NCI-H187 treated with DMSO at 0.1 percent for 48 hours (cell line): ENCODE results near the gene NSMCE3.
"Not testable (repeated sequence)": the region's sequence is repeated elsewhere in the genome, so short reads cannot be mapped to it uniquely, and the experiment has no call there.

ENCODE experiments used
- DNase-seq: peaks from one replicate; lab custom pipeline; 2025; lab: John Stamatoyannopoulos, UW

NSMCE3 gene

GRCh38 chr15:29270169-29270955 is 740 bp upstream of the NSMCE3 start:
- no peak for DNase-seq

GRCh38 chr15:29268706-29269484 is 727 bp downstream of the NSMCE3 start:
- DNase-seq, result no peak

GRCh38 chr15:29266052-29266582 is 3.5 kb downstream of the NSMCE3 start:
- no peak for DNase-seq

- no peak for DNase-seq
These were observed 6.3 kb downstream of the NSMCE3 start for GRCh38 chr15:29263289-29263688.

- no peak for DNase-seq
These were observed 6.9 kb downstream of the NSMCE3 start for GRCh38 chr15:29262738-29263137.

GRCh38 chr15:29260896-29261295 is 8.7 kb downstream of the NSMCE3 start:
- no peak for DNase-seq

GRCh38 chr15:29259233-29259632 is 10.4 kb downstream of the NSMCE3 start:
- DNase-seq, result no peak

- no peak for DNase-seq
These were observed 17.4 kb downstream of the NSMCE3 start for GRCh38 chr15:29252234-29252633.

GRCh38 chr15:29244544-29244943 is 25.1 kb downstream of the NSMCE3 start:
- no peak for DNase-seq

- no peak for DNase-seq
These were observed 25.5 kb downstream of the NSMCE3 start for GRCh38 chr15:29244123-29244522.

GRCh38 chr15:29242456-29243242 is 27.0 kb downstream of the NSMCE3 start:
- no peak for DNase-seq

- no peak for DNase-seq
These were observed 28.4 kb downstream of the NSMCE3 start for GRCh38 chr15:29241207-29241606.

GRCh38 chr15:29239395-29239794 is 30.2 kb downstream of the NSMCE3 start:
- DNase-seq, result no peak

GRCh38 chr15:29233566-29233965 is 36.1 kb downstream of the NSMCE3 start:
- no peak for DNase-seq

GRCh38 chr15:29226436-29227208 is 43.0 kb downstream of the NSMCE3 start:
- DNase-seq, result no peak

- no peak for DNase-seq
These were observed 43.9 kb downstream of the NSMCE3 start for GRCh38 chr15:29225534-29226234.

- not testable (repeated sequence) for DNase-seq
These were observed 44.6 kb downstream of the NSMCE3 start for GRCh38 chr15:29224987-29225363.

GRCh38 chr15:29224235-29224986 is 45.2 kb downstream of the NSMCE3 start:
- DNase-seq, result not testable (repeated sequence)

- DNase-seq, result no peak
These were observed 46.0 kb downstream of the NSMCE3 start for GRCh38 chr15:29223640-29224039.
